GM12875 (cell line): ENCODE measurements around the gene PALD1.
A peak's percentile ranks its signal among the peaks of the same experiment; 100 is the strongest.

ENCODE experiments used
- H3K4me3 ChIP-seq: one replicate; pipeline ENCODE4 v1.5.1; 2011; ENCODE audit warnings: low read depth, low read length, control low read depth
- TF ChIP-seq, protein P1 (sequence below): IDR thresholded peaks from 2 replicates; pipeline ENCODE4 v1.5.1; 2011; ENCODE audit warnings: low read depth, mild to moderate bottlenecking, control low read depth, inconsistent platforms, low read length, moderate library complexity, borderline replicate concordance; ENCODE audit not compliant: insufficient read depth

PALD1 gene

DNA sequence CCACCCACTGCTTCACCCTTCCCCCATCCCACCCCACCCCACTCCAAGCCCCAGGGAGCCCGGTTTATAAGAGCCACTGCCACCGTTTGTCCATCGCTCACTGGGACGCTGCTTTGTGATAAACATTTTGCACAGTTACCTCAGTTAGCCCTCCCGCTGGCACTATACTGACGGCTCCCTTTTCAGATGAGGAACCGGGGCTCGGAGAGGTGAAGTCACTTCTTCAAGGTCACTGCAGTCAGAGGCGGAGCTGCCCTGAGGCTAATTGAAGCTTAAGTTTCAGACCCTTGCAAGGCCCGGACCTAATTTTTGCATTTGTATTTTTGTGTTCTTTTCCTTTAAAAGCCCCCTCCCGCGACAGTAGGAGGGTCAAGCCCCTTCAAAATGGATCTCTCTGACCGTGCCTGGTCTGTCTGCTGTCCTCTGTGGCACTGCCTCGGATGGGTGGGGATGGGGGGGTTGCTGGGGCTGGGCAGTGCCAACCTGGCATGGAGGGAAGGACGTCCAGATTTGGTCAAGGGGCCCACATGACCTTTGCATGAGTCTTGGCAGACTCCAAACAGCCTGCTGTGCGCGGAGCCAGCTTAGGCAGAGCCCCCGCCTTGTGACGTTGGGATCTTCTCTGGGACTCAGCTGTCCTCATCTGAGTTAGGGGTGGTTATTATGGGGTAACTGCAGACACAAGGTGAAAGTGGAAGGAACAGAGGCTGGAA lies 19.4 kb upstream of the PALD1 start:
- TF ChIP-seq, protein P1, sequence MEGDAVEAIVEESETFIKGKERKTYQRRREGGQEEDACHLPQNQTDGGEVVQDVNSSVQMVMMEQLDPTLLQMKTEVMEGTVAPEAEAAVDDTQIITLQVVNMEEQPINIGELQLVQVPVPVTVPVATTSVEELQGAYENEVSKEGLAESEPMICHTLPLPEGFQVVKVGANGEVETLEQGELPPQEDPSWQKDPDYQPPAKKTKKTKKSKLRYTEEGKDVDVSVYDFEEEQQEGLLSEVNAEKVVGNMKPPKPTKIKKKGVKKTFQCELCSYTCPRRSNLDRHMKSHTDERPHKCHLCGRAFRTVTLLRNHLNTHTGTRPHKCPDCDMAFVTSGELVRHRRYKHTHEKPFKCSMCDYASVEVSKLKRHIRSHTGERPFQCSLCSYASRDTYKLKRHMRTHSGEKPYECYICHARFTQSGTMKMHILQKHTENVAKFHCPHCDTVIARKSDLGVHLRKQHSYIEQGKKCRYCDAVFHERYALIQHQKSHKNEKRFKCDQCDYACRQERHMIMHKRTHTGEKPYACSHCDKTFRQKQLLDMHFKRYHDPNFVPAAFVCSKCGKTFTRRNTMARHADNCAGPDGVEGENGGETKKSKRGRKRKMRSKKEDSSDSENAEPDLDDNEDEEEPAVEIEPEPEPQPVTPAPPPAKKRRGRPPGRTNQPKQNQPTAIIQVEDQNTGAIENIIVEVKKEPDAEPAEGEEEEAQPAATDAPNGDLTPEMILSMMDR: no peak
- H3K4me3 ChIP-seq: no peak overlapping the region

DNA sequence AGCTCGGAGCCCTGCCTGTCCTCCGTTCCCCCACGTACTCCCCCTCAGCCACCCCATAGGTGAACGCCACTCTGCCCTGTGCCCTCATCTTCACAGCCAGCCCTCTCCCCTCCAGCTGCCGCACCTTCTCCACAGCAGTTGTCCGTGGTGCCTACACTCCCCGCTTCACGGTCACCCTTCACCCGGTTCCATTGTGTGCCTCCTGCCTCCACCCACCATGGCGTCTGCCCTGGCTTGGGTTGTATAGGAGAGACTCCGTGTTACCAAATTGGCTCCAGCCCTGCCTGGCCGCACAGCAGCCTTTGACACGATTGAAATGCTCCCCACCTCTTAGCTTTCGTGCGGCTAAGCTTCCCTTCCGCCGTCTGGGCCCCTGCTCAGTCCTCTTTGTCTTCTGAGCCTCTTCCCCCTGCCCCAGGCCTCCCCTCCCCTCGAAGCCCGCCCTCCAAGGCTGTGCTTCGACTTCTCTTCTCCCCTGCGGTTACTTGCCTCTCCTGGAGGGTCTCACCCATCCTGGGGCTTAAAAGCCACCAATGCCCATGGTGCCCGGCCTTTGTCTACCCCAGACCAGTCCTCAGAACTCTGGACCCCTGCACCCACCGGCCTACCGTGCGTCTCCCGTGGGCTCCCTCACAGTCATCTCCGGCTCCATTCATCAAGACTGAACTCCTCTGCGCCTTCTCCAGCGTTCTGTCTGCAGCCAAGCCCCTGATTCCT lies 18.6 kb upstream of the PALD1 start:
- TF ChIP-seq, protein P1: no peak
- no peak overlapping the region for H3K4me3 ChIP-seq

DNA sequence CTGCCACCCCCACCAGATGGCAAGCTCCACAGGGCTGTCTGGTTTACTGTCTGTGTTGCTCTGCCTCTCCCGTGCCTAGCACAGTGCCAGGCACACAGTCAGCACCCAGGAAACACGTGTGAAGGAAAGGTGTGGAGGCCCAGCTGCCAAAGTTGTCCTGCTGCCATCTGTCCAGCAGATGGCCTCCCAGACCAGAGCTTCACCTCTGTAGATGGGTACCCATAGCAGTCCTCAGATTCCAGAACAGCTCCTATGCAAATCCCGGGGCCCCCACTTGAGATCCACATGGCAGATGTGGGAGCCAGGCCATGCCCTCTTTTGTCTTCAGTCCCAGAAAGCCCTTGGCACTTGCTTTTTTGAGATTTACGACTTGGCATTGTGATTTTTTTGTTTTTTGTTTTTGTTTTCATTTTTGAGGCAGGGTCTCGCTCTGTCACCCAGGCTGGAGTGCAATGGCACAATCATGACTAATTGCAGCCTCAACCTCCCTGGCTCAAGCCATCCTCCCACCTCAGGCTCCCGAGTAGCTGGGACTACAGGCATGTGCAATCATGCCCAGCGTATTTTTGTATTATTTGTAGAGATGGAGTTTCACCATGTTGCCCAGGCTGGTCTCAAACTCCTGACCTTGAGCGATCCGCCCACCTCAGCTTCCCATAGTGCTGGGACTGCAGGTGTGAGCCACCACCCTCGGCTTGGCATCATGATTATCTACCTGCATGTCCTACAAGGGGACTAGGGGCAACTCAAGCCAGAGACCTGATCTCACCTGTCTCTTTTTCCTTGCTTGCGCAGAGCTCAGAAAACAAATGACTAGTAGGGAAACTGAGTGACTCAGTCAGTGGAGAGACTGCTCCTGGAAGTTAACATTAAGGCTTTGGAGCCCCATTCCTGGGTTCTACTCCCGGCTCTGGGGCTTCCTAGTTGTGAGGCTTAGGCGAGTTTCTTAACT lies 16.9 kb upstream of the PALD1 start:
- no peak overlapping the region for H3K4me3 ChIP-seq
- TF ChIP-seq, protein P1: peak; percentile 92

DNA sequence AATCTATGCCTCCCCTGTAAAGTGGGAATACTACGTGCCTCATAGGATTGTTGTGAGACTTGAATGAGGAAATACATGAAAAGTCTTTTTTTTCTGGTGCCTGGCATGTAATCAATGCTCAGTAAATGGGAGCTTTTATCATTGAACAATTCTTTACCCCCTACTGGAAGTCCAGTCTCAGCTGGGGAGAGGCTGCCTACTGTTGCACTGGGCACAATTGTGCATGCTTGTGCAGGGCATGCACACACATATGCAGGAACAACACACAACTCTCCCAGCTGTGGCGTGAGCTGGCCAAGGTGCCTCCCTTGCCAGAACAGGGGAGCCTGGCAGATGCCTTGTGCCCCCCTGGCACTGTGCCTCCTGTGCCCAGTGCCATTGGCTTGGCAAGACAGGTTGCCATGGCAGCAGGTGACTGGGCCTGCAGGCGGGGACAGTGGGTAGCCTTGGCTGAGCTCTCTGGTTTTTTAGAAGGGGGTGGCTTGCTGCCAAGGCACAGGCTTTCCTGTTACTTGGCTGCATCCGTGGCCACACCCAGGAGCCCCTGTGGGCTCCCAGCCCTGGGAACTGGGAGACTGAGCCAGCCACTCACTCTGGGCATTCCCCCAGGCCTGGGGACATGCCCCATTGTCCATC lies 16.1 kb upstream of the PALD1 start:
- TF ChIP-seq, protein P1: no peak

DNA sequence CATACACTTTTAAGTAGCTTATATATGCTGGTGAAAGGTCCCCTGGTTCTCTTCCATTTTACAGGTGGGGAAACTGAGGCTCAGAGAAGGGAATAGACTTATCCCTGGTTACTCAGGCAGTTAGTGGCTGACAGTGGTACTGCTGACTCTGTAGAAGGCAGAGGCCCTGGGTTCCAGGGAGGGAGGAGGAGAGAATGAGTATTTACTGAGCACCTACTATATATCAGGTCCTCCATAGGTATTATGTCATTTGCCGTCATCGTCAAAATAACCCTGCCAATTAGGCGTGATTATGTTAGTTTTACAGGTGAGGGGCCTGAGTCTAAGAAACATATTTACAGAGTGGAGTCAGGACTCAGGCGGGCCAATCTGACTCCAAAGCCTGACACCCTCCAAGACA lies 13.3 kb upstream of the PALD1 start:
- no peak overlapping the region for H3K4me3 ChIP-seq
- TF ChIP-seq, protein P1: no peak

More for the DNA sequence above, 16.1 kb upstream of the PALD1 start:
- H3K4me3 ChIP-seq: no peak overlapping the region

DNA sequence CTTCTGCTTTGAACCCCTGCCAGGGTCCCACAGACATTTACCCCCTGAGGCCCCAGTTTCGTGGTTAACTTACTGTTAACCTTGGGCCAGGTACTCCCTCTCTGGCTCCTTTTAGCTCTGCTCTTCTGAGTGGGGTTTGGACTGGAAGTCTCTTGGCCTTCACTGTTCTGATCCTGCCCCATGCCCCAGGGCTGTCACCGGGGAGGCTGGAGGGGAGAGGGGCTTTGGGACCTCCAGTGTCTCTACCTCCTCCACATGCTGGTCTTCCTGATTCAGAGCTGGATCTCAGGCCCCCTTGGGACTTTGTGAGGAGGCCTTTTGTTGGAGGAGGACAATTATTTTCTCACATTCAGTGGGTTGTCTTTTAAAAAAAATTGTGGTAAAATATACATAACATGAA lies 12.7 kb upstream of the PALD1 start:
- TF ChIP-seq, protein P1: no peak
- no peak overlapping the region for H3K4me3 ChIP-seq
